GM18951 (cell line): Measurements from ENCODE around the gene FDXR.

Source experiments
- POLR2A ChIP-seq: IDR thresholded peaks from 4 replicates; pipeline ENCODE4 v1.6.1; 2011; ENCODE audit warnings: mild to moderate bottlenecking; ENCODE audit not compliant: insufficient read length, insufficient read depth; ENCODE audit errors: extremely low read depth
- in situ Hi-C: fragments of 300-500 bp; cut with MboI; formaldehyde crosslinking; loops from one replicate; pipeline ENCODE4 v1.12.0; 2022; ENCODE audit warnings: low sequenced_read_pairs, mixed read lengths, inconsistent platforms; ENCODE audit not compliant: unreplicated experiment

Gene FDXR

GRCh38 chr17:74821655-74822334 is 51.0 kb downstream of the FDXR start:
- in situ Hi-C loops = no loop called here
- TF ChIP-seq POLR2A = no peak

- in situ Hi-C loops = no loop called here
- no peak for TF ChIP-seq POLR2A
These were observed 52.9 kb downstream of the FDXR start for GRCh38 chr17:74819801-74820436.

DNA sequence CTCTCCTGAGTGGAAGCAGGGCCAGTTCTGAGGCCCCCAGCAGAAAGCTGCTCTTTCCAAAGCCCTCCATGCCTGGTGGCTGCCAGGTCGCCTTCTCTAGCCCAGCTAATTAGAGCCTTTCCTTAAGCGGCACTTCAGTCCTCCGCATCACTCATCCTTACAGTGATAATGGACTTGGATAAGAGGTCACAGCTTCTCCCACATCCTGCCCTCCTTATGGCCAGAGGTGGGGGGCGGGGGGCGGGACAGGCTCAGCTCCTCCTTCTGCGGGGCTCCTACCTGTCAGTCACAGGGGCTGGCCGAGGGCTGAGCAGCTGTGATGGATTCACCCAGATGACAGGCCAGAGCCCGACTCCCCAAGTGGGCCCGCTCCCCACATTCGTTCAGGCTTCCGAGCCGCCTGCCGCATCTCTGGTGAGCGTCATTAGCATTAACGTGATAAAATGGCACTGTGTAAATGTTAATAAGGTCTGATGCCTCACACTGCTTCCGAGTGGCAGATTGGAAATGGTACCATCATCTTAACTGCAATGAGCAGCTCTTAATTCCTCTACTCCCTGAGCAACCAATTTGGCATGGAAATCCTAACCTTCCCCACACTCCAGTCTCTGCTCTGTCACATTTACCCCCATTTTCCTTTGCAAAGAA is 54.4 kb downstream of the FDXR start:
- no peak for TF ChIP-seq POLR2A
- in situ Hi-C loops = no loop called here

DNA sequence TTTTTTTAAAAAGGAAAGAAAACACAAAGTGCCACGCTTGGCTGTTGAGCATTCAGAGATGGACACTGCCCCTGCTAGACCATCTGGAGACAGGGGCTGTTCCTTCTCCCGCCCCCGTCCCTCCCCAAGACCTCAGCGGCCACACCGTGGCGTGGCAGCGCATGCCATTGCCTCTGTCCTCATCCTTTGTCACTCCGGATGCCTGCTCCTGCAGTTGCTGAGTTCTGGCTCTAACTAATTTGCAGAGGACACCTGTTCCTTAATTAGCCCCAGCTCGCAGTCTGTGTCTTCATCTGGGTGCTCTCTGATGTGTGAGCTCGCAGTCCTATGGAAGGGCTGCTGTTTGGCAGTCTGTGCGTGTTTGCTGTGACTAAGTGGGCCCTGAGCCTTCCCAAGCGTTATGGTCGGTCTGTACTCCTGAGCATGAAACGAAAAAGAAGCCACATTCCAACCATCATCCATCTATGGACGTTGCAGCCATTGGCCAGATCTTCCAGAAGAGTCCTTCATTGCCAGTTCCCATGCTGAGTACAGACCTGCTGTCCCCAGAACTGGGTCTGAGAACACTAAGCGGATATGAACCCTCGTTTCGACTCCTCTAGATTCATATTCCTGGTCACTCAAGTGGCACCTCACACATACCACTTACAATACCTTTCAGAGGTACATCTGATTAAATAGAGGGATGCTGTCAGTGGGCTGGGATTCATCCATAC is 55.7 kb downstream of the FDXR start:
- no peak for TF ChIP-seq POLR2A
- in situ Hi-C loops = no loop called here

DNA sequence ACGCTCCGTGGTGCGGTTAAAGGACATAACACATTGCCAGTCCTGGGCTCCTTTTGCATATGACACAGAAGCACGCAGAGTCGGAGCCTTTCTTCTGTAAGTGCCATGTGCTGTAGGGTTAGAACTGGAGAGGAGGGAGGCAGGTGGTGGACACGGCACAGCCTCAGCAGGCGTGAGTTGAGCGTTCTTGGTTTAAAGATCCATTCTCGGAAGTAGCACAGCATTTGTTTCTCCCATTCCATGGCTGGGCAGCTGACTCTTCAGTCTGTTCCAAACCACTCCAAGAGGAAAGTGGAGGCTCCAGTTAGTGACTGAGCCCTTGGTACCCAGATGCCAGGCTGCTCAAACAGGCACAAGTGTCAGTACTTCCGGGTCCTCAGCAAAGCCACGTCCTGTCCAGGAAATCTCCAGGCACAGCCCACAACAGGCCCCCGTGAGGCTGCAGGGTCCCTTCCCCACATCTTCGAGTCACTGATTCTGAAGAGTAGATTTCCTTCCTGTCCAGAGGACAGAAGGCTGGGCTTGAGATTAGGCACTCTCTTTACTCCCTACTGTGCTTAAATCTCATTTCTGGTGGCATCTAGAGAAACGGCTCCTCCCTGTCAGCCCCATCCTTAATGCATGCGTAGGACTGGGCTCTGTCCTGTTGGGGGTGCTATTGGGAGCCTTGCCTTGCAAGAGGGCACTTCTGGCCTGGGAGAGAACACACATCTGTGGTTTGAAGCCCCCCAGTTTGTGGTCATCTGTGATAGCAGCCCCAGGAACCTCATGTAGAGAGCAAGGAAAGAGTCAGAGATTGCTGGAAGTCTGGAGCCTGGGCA is 57.0 kb downstream of the FDXR start:
- in situ Hi-C loops = no loop called here
- TF ChIP-seq POLR2A = no peak

DNA sequence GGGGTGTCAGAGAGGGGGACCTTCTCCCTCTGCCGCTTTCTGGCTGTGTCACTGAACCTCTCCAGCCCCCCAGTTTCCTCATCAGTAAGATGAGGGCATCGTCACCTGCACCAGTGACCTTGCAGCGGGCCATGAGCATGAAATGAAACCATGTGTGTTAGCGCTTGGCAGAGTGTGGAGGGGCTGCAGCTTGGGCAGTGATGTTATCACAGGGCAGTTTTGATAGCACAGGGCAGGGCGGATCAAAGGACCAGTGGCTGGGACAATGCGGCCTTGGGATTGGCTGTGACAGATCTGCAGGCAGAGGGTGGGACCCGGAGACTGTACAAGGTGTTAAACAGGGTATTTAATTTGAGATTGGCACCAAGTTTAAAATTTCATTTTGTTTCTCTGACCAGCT is 57.7 kb downstream of the FDXR start:
- in situ Hi-C loops = no loop called here
- TF ChIP-seq POLR2A = no peak

GRCh38 chr17:74814453-74814852 is 58.3 kb downstream of the FDXR start:
- in situ Hi-C loops = no loop called here
- no peak for TF ChIP-seq POLR2A
